Ishikawa (cell line): ENCODE data around the gene PIGZ.

Experiments
- CEBPB ChIP-seq: IDR thresholded peaks from 2 replicates; pipeline ENCODE4 v1.6.1; 2012
- EGR1 ChIP-seq: IDR thresholded peaks from 2 replicates; pipeline ENCODE4 v1.6.1; 2012
- EP300 ChIP-seq: IDR thresholded peaks from 2 replicates; pipeline ENCODE4 v1.6.1; 2012; ENCODE audit warnings: borderline replicate concordance
- FOXM1 ChIP-seq: IDR thresholded peaks from 2 replicates; pipeline ENCODE4 v1.6.1; 2012; ENCODE audit warnings: low read depth, borderline replicate concordance
- RAD21 ChIP-seq: IDR thresholded peaks from 2 replicates; pipeline ENCODE4 v1.6.1; 2012; ENCODE audit warnings: low read depth
- TAF1 ChIP-seq: IDR thresholded peaks from 2 replicates; pipeline ENCODE4 v1.6.1; 2012; ENCODE audit warnings: low read depth, mild to moderate bottlenecking
- TCF12 ChIP-seq: IDR thresholded peaks from 2 replicates; pipeline ENCODE4 v1.6.1; 2012; ENCODE audit warnings: low read depth
- TEAD4 ChIP-seq: IDR thresholded peaks from 2 replicates; pipeline ENCODE4 v1.6.1; 2012
- YY1 ChIP-seq: IDR thresholded peaks from 2 replicates; pipeline ENCODE4 v1.6.1; 2012; ENCODE audit warnings: low read depth
- ZBTB7A ChIP-seq: IDR thresholded peaks from 2 replicates; pipeline ENCODE4 v1.6.1; 2012; ENCODE audit warnings: low read depth
- TF ChIP-seq, protein P1 (sequence below): IDR thresholded peaks from 2 replicates; pipeline ENCODE4 v1.6.1; 2012
- TF ChIP-seq, protein P2 (sequence below): IDR thresholded peaks from 2 replicates; pipeline ENCODE4 v1.6.1; 2012; ENCODE audit warnings: low read depth, mild to moderate bottlenecking

DNA sequence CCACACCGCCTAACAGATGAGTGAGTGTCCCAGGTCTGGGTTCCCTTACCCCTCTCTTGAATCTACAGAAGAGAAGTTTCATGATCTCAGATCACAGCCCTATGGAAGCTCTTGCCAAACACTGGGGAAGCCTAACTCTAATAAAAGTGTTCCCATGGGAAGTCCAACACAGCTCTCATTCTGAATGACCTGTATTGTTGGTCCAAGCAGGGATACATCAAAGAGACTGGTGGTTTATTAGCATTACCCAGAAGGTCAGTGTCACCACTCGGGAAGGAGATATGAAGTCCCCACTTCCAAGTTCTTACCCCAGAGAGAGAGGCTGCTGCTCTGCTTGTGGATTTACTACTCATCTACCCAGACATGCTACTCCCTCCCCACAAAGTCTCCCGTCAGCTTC, 17.3 kb downstream of the PIGZ start:
- TF ChIP-seq TAF1 (no peak), EP300 (no peak), ZBTB7A (no peak), YY1 (no peak), CEBPB (no peak), TEAD4 (no peak), TCF12 (no peak), RAD21 (no peak), FOXM1 (no peak), EGR1 (no peak)
- TF ChIP-seq, protein P1, sequence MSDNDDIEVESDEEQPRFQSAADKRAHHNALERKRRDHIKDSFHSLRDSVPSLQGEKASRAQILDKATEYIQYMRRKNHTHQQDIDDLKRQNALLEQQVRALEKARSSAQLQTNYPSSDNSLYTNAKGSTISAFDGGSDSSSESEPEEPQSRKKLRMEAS, result no peak
- TF ChIP-seq, protein P2, sequence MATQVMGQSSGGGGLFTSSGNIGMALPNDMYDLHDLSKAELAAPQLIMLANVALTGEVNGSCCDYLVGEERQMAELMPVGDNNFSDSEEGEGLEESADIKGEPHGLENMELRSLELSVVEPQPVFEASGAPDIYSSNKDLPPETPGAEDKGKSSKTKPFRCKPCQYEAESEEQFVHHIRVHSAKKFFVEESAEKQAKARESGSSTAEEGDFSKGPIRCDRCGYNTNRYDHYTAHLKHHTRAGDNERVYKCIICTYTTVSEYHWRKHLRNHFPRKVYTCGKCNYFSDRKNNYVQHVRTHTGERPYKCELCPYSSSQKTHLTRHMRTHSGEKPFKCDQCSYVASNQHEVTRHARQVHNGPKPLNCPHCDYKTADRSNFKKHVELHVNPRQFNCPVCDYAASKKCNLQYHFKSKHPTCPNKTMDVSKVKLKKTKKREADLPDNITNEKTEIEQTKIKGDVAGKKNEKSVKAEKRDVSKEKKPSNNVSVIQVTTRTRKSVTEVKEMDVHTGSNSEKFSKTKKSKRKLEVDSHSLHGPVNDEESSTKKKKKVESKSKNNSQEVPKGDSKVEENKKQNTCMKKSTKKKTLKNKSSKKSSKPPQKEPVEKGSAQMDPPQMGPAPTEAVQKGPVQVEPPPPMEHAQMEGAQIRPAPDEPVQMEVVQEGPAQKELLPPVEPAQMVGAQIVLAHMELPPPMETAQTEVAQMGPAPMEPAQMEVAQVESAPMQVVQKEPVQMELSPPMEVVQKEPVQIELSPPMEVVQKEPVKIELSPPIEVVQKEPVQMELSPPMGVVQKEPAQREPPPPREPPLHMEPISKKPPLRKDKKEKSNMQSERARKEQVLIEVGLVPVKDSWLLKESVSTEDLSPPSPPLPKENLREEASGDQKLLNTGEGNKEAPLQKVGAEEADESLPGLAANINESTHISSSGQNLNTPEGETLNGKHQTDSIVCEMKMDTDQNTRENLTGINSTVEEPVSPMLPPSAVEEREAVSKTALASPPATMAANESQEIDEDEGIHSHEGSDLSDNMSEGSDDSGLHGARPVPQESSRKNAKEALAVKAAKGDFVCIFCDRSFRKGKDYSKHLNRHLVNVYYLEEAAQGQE, result no peak
